ENCODE measurements around the gene JAML.

The JAML gene

GRCh38 chr11:118240999-118241763, 16.4 kb upstream of the JAML start:
- in situ Hi-C loops (cut with MboI; ENCODE audit: low sequenced_read_pairs) = no loop called here

DNA sequence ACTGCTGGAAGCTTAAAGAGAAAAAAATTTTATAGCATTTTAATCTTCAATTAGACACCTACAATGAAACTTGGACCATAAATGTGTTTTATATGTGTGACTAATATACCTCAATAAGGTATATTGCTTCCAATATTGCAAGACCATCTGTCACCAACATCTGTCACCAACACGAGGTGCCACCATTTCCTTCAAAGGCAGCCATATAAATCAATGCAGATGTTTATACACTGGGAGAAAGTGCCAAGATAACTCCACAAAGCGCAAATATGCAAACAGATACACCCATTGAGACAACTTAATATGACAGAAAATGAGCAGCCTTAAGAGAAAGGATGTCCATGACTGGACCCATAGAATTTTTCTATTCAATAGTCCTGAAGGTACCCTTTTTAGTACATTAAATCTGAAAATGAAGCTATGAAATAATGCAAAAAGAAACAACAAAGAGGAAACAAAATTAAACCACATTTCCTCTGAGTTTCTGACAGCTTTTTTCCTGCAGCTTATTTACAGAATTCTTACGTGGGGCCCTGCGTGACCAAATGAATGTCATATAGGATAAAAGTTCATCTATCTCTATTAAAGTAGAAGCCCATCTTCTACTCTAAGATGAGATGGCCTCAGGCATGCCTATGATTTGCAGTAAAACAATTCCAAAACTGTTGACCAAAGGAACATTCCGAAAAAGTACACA, 14.8 kb upstream of the JAML start:
- in situ Hi-C loops (cut with MboI; ENCODE audit: low sequenced_read_pairs) = no loop called here

- in situ Hi-C loops (cut with MboI; ENCODE audit: low sequenced_read_pairs) = no loop called here
Observed at GRCh38 chr11:118238929-118239328, 14.1 kb upstream of the JAML start.

DNA sequence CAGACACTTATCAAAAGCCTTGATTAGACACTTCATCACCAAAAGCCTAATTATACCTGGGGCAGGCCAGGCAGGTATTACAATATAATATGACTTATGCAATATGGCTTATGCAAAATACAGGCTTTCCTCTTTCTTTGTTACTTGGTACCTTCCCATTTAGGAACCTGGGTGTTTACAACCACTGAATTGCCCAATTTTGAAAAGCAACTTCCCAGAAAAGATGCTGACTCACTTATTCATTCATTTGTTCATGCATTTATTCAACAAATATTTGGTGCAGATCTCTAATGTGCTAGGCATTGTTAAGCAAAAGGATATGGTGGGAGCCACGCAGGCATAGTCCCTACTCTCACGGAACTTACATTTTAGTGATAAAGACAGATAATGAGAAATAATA, 13.6 kb upstream of the JAML start:
- in situ Hi-C loops (cut with MboI; ENCODE audit: low sequenced_read_pairs) = no loop called here

- in situ Hi-C loops (cut with MboI; ENCODE audit: low sequenced_read_pairs) = no loop called here
Observed at GRCh38 chr11:118236170-118236569, 11.4 kb upstream of the JAML start.

DNA sequence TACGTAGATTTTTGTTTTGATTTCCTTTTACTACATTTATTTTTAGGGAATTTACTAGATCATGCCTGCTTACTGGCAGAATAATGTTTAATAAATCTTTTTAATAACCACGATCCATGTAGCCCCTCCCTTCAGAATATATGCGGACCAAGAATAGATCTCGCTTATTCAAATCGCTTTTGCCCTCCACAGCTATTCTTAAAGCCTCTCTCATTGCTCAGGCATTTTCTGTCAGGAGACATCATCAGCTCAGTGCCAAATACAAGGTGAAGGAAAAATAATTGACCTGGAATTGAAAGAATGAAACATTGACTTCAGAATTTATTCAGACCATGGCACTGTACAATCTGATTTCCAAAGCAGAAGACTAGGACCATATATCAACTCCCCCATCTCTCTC, 10.0 kb upstream of the JAML start:
- in situ Hi-C loops (cut with MboI; ENCODE audit: low sequenced_read_pairs) = no loop called here

DNA sequence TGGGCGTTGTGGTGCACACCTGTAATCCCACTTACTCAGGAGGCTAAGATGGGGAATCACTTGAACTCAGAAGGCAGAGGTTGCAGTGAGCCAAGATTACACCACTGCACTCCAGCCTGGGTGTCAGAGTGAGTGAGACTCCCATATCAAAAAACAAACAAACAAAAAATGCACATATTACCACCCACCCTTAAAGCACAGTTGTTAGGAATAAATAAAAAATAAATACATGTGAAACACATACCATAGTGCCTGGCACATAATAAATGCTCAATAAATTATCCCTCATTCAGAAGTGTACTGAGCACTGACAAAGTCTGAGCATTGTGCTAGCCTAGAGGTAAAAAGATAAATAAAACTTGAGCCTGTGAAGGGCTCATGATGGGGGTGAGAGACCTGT, 9.0 kb upstream of the JAML start:
- in situ Hi-C loops (cut with MboI; ENCODE audit: low sequenced_read_pairs) = no loop called here

- in situ Hi-C loops (cut with MboI; ENCODE audit: low sequenced_read_pairs) = no loop called here
Observed at GRCh38 chr11:118233377-118233776, 8.6 kb upstream of the JAML start.

DNA sequence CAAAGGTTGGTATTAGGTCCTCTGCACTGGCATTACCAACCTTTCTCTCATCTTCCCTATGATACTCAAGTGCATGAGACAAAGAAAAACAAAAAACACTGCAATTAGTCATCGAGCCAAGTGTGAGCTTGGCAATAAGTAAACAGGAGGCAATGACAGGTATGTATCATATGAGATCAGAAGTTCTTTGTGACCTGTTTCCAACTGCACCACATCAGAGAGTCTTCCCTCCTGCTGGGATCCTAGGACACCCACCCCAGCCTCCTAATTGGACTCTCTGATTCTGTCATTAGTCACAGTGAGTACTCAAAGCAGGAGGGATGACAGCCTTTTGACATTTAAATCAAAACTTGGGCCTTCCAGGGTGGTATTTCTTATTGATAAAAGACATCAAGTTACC, 7.8 kb upstream of the JAML start:
- in situ Hi-C loops (cut with MboI; ENCODE audit: low sequenced_read_pairs) = no loop called here

GRCh38 chr11:118231461-118231860, 6.7 kb upstream of the JAML start:
- in situ Hi-C loops (cut with MboI; ENCODE audit: low sequenced_read_pairs) = no loop called here

- in situ Hi-C loops (cut with MboI; ENCODE audit: low sequenced_read_pairs) = no loop called here
Observed at GRCh38 chr11:118230088-118230487, 5.3 kb upstream of the JAML start.

- in situ Hi-C loops (cut with MboI; ENCODE audit: low sequenced_read_pairs) = no loop called here
Observed at GRCh38 chr11:118229274-118229847, 4.5 kb upstream of the JAML start.

DNA sequence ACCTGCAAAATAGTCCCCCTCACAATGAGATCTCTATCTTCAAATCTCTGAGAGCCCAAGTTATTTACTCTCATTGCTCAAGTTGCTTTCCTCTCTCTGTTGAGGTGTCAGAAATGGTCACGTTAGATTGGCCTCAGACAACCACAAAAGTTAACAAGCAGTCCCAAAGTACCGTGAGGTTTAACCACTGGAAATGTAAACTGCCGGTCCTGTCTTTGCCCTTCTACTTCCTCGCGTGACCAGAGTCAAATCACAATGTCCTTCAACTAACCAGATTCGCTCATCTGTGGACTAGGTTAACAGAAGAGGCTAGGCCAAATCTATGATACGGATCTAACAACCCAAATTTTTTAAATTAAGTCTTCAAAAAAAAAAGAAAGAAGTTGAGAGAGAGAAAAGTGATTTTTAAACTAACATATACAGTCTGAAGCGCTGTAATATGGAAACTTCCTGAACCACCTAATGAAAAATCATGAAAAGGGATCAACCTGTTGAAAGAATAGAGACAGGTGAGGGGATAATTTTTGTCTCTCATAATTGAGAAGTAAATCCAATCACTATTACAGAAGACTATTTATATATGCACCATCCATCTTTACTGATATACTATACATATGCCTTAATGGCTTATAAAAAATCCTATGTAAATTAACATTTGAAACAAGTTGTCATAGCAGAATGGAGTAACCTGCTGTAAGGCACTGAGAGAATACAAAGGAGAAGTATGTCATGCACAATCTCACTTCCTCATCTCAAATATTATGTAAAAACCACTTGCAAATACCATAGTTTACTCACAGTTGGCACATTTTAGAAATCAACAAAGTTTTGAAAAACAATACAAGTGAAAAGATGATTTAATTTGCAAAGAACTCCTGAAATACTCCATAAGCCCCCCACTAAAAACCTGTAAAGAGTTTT, 3.3 kb upstream of the JAML start:
- in situ Hi-C loops (cut with MboI; ENCODE audit: low sequenced_read_pairs) = no loop called here

DNA sequence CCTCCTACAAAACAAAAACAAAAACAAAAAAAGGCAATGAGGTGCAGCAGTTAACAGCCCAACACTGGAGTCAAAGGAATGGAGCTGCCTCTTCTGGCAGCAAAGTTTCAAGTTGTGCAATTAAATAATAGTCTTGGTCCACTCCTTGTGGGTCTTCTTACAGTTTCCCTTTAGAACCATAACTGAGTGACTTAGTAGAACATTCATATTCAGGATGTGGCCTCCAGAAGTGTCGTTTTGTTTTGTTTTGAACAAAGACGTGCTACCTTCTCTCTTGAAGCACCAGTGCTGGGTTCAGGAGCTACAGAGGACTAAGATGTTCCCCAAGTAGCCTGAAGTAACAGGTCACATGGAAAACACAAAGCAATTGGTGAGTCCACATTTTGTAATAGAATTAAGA, 2.0 kb upstream of the JAML start:
- in situ Hi-C loops (cut with MboI; ENCODE audit: low sequenced_read_pairs) = no loop called here

DNA sequence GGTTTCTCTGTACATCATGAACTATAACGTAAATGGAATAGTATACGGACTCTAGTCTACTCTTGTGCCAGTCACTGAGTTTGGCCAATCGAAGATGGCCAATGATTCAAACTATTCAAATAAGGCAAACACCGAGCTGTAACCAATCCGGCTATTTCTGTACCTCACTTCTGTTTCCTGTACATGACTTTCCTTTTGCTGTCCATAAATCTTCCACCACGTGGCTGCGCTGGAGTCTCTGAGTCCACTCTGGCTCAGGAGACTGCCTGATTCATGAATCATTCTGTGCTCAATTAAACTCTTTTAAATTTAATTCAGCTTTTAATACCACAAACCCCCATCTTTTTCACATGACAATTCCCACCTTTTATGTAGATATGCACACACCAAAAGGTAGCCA, 1.5 kb upstream of the JAML start:
- in situ Hi-C loops (cut with MboI; ENCODE audit: low sequenced_read_pairs) = no loop called here

- in situ Hi-C loops (cut with MboI; ENCODE audit: low sequenced_read_pairs) = no loop called here
Observed at GRCh38 chr11:118223992-118224391, 819 bp downstream of the JAML start.

GRCh38 chr11:118223570-118223969, 1.2 kb downstream of the JAML start:
- in situ Hi-C loops (cut with MboI; ENCODE audit: low sequenced_read_pairs) = no loop called here

- in situ Hi-C loops (cut with MboI; ENCODE audit: low sequenced_read_pairs) = no loop called here
Observed at GRCh38 chr11:118222437-118222836, 2.4 kb downstream of the JAML start.

- in situ Hi-C loops (cut with MboI; ENCODE audit: low sequenced_read_pairs) = no loop called here
Observed at GRCh38 chr11:118221419-118221818, 3.4 kb downstream of the JAML start.

GRCh38 chr11:118219732-118220131, 5.1 kb downstream of the JAML start:
- in situ Hi-C loops (cut with MboI; ENCODE audit: low sequenced_read_pairs) = no loop called here

DNA sequence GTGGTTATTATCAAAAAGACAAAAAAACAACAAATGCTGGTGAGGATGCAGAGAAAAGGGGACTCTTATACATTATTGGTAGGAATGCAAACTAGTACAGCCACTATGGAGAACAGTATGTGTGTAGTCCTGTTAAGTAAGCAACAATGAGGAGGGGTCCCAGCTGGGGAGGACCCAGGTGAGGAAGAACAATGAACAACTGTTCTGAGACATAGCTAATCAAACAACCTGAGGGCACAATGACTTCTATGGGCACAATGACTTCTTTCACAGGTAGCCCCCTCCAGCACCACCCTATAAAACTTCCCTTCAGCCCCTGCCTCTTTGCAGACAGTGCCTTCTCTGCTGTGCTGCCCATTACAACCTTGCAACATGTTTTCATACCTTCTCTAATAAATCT, 5.6 kb downstream of the JAML start:
- in situ Hi-C loops (cut with MboI; ENCODE audit: low sequenced_read_pairs) = no loop called here

Data from HL-60/S4 treated with retinoic acid at 250 ng/mL for 4 days and 3 days (cell line).